ENCODE results near the gene PTPRD. TPM values are rescaled to one million over a fixed set of nuclear protein-coding genes. Genes with fewer than 3 reads are reported as not detected.

PTPRD gene
- total RNA-seq, 3 donors from 2014 or later (not counting 1 experiment from before 2014, with no cell fraction given), result 0.05 to 0.68 TPM; not detected in 1

DNA sequence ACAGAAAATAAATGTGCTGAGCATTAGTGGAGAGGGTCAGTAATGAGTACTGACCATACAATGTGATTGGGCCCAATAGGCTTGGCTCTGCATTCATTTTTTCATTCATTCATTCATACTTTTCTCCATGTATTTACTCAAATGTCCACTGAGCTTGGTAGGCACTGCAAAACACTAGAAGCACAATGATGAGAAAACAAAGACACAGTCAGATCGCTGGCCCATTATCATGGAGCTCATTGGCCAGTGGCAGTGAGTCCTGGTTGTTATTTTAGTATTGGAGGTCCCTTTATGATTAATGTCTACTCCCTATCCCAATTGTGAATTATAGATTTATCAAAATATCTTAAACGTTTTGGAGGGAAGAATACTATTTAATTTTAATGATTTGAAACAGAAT, 1733.5 kb downstream of the PTPRD start:
- Mint-ChIP-seq H3K4me1 (no peaks in the 10 kb centered on the region), H3K27ac (no peak overlapping the region), H3K36me3 (no peaks in the 10 kb centered on the region), H3K9me3 (peaks cover 2 to 6% of the 10 kb centered on the region in 2 donors), H3K27me3 (ENCODE audit: low read depth in 2 of 2) (no peaks in the 10 kb centered on the region), H3K4me3 (no peak overlapping the region)
- H3K4me3 ChIP-seq (ENCODE audit: low read length), result no peak overlapping the region
- no peaks in the 10 kb centered on the region for H3K36me3 ChIP-seq (ENCODE audit: control insufficient read depth, insufficient read depth, low read length)
- no peak overlapping the region for H3K27ac ChIP-seq (ENCODE audit: low read length)
- TF ChIP-seq, protein P1, sequence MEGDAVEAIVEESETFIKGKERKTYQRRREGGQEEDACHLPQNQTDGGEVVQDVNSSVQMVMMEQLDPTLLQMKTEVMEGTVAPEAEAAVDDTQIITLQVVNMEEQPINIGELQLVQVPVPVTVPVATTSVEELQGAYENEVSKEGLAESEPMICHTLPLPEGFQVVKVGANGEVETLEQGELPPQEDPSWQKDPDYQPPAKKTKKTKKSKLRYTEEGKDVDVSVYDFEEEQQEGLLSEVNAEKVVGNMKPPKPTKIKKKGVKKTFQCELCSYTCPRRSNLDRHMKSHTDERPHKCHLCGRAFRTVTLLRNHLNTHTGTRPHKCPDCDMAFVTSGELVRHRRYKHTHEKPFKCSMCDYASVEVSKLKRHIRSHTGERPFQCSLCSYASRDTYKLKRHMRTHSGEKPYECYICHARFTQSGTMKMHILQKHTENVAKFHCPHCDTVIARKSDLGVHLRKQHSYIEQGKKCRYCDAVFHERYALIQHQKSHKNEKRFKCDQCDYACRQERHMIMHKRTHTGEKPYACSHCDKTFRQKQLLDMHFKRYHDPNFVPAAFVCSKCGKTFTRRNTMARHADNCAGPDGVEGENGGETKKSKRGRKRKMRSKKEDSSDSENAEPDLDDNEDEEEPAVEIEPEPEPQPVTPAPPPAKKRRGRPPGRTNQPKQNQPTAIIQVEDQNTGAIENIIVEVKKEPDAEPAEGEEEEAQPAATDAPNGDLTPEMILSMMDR (IDR thresholded peaks at IDR 0.05), result no peak
- DNase-seq (no peak), ATAC-seq (no peak)
- H3K27me3 ChIP-seq (ENCODE audit: control insufficient read depth, insufficient read depth, low read length), result no peaks in the 10 kb centered on the region
- H3K9me3 ChIP-seq (ENCODE audit: control insufficient read depth, insufficient read depth, low read length), result no peaks in the 10 kb centered on the region
- intact Hi-C loops (cut with micrococcal nuclease), result no loop called here
- H3K4me1 ChIP-seq (ENCODE audit: control insufficient read depth, insufficient read depth, low read length), result no peaks in the 10 kb centered on the region
- WGBS (ENCODE audit: insufficient coverage), result no CpG with 5 or more reads among the region's 2 CpGs

DNA sequence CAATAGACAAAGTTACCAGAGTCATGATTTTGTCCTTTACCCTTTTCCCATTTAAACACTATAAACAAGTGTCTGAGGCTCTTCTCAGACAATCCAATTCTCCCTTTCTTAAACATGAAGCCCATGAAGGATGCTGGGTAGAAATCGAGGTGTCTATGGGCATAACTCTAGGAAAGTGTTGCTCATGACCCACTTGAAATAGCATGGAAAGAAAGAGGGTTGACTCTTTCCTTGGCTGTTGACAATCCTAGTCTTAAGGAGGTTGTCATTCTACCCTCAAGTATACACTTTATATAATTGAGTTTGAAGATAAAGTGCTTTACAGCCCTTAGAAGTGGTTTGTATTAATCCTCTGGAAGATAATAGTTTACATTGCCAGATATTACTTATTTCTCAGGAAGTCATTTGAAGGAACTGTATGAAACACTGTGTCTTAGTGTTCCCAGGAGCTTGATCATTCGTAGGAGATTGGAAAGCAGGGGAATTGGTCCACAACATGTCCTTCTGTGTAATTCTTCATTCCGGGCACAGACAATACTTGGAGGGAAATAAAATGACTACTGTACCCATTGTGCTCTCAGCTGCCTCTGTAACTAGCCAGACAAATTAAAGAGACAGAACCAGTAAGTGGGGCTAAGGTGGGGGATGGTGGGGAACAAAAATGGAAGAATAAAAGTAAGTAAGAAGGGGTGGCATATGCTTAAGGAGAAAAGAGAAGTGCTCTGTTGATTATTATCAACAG, 1734.9 kb downstream of the PTPRD start:
- no peak for DNase-seq
- Histone ChIP-seq H3K4me1 (ENCODE audit: control insufficient read depth, insufficient read depth, low read length) (no peaks in the 10 kb centered on the region), H3K9me3 (ENCODE audit: control insufficient read depth, insufficient read depth, low read length) (no peaks in the 10 kb centered on the region), H3K27me3 (ENCODE audit: control insufficient read depth, insufficient read depth, low read length) (no peaks in the 10 kb centered on the region), H3K4me3 (ENCODE audit: low read length) (no peak overlapping the region), H3K36me3 (ENCODE audit: control insufficient read depth, insufficient read depth, low read length) (no peaks in the 10 kb centered on the region), H3K27ac (ENCODE audit: low read length) (no peak overlapping the region)
- intact Hi-C loops (cut with micrococcal nuclease), result no loop called here
- Mint-ChIP-seq H3K27ac (no peak overlapping the region), H3K27me3 (ENCODE audit: low read depth in 2 of 2) (no peaks in the 10 kb centered on the region), H3K4me1 (no peaks in the 10 kb centered on the region), H3K36me3 (no peaks in the 10 kb centered on the region), H3K9me3 (peaks cover 2 to 5% of the 10 kb centered on the region in 2 donors), H3K4me3 (no peak overlapping the region)
- TF ChIP-seq, protein P1 (IDR thresholded peaks at IDR 0.05), result no peak
- 95% methylated on average over 3 of the region's 3 CpGs for WGBS (ENCODE audit: insufficient coverage)
- ATAC-seq, result no peak

DNA sequence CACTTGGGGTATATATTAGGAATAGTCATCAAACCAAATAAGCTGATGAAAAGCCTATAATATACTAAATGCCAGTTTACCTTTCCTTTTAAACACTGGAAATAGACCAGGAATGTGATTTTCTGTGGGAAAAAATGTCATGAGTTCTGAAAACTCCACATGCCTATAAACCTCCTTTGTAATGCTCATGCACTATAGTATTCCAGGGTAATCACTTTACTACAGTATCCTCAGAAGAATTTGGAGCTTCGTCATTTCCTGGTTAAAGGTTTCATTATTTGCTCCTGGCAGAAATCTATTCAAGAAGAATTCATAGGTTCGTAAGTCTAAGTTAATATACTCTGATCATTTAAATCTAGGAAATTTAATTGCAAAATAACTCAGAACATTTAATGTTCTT, 1736.5 kb downstream of the PTPRD start:
- no peak for ATAC-seq
- H3K4me1 Mint-ChIP-seq, result no peaks in the 10 kb centered on the region
- H3K4me3 Mint-ChIP-seq, result no peak overlapping the region
- H3K36me3 Mint-ChIP-seq, result no peaks in the 10 kb centered on the region
- TF ChIP-seq, protein P1 (IDR thresholded peaks at IDR 0.05), result no peak
- Histone ChIP-seq H3K27ac (ENCODE audit: low read length) (no peak overlapping the region), H3K27me3 (ENCODE audit: control insufficient read depth, insufficient read depth, low read length) (no peaks in the 10 kb centered on the region), H3K4me1 (ENCODE audit: control insufficient read depth, insufficient read depth, low read length) (no peaks in the 10 kb centered on the region), H3K4me3 (ENCODE audit: low read length) (no peak overlapping the region), H3K36me3 (ENCODE audit: control insufficient read depth, insufficient read depth, low read length) (no peaks in the 10 kb centered on the region), H3K9me3 (ENCODE audit: control insufficient read depth, insufficient read depth, low read length) (no peaks in the 10 kb centered on the region)
- peaks cover 2 to 3% of the 10 kb centered on the region in 2 donors for H3K9me3 Mint-ChIP-seq
- H3K27me3 Mint-ChIP-seq (ENCODE audit: low read depth in 2 of 2), result no peaks in the 10 kb centered on the region
- WGBS (ENCODE audit: insufficient coverage), result no CpG with 5 or more reads among the region's 2 CpGs
- no peak overlapping the region for H3K27ac Mint-ChIP-seq
- DNase-seq, result no peak
- intact Hi-C loops (cut with micrococcal nuclease), result no loop called here

DNA sequence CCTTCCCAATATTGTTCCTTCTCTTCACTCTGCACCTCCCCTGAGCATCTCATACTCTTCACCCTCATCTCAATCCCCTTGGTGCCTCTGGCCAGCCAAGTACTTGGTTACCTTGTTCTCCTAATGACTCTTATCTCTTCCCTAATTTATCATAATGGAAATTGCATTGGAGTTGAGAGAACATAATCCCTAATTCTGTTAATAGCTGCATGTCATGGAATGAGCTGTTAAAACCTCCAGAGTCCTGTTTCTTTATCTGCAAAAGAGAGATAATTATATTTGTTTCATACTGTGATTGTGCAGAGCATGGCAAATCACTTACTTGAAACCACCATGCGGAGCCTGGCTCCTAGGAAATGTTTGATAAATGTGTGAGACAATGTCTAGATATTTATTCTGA, 1738.3 kb downstream of the PTPRD start:
- H3K36me3 Mint-ChIP-seq, result no peaks in the 10 kb centered on the region
- H3K4me3 Mint-ChIP-seq, result no peak overlapping the region
- TF ChIP-seq, protein P1 (IDR thresholded peaks at IDR 0.05), result no peak
- ATAC-seq, result no peak
- H3K4me1 ChIP-seq (ENCODE audit: control insufficient read depth, insufficient read depth, low read length), result no peaks in the 10 kb centered on the region
- H3K27me3 ChIP-seq (ENCODE audit: control insufficient read depth, insufficient read depth, low read length), result no peaks in the 10 kb centered on the region
- no peaks in the 10 kb centered on the region for H3K4me1 Mint-ChIP-seq
- no peak for DNase-seq
- no peaks in the 10 kb centered on the region for H3K36me3 ChIP-seq (ENCODE audit: control insufficient read depth, insufficient read depth, low read length)
- no peaks in the 10 kb centered on the region for H3K9me3 ChIP-seq (ENCODE audit: control insufficient read depth, insufficient read depth, low read length)
- peaks cover 2 to 3% of the 10 kb centered on the region in 2 donors for H3K9me3 Mint-ChIP-seq
- WGBS (ENCODE audit: insufficient coverage), result 90% methylated on average over 1 of the region's 1 CpG
- intact Hi-C loops (cut with micrococcal nuclease), result no loop called here
- no peak overlapping the region for H3K27ac ChIP-seq (ENCODE audit: low read length)
- H3K27ac Mint-ChIP-seq, result no peak overlapping the region
- H3K27me3 Mint-ChIP-seq (ENCODE audit: low read depth in 2 of 2), result no peaks in the 10 kb centered on the region
- no peak overlapping the region for H3K4me3 ChIP-seq (ENCODE audit: low read length)
